ENCODE measurements around the gene CYP4F12.

DNA sequence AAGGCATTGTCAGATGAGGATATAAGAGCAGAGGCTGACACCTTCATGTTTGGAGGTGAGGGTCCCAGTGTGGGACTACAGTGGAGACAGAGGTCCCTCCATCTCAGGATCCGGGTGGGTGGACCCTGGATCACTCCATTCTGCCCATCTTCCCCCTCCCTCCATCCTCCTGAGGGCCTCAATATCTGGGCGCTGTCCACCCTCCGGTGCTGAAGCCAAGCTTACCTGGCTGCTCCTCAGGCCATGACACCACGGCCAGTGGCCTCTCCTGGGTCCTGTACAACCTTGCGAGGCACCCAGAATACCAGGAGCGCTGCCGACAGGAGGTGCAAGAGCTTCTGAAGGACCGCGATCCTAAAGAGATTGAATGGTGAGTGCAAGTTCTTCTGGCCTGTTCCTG lies 11.9 kb downstream of the CYP4F12 start:
- TF ChIP-seq, protein P1, sequence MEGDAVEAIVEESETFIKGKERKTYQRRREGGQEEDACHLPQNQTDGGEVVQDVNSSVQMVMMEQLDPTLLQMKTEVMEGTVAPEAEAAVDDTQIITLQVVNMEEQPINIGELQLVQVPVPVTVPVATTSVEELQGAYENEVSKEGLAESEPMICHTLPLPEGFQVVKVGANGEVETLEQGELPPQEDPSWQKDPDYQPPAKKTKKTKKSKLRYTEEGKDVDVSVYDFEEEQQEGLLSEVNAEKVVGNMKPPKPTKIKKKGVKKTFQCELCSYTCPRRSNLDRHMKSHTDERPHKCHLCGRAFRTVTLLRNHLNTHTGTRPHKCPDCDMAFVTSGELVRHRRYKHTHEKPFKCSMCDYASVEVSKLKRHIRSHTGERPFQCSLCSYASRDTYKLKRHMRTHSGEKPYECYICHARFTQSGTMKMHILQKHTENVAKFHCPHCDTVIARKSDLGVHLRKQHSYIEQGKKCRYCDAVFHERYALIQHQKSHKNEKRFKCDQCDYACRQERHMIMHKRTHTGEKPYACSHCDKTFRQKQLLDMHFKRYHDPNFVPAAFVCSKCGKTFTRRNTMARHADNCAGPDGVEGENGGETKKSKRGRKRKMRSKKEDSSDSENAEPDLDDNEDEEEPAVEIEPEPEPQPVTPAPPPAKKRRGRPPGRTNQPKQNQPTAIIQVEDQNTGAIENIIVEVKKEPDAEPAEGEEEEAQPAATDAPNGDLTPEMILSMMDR (IDR thresholded peaks at IDR 0.05): no peak
- no peak for TF ChIP-seq POLR2A (IDR thresholded peaks at IDR 0.05)
